ENCODE results near the gene SLC34A3. TPM values are rescaled to one million over a fixed set of nuclear protein-coding genes. Genes with fewer than 3 reads are reported as not detected.

Gene SLC34A3
- total RNA-seq, 1 experiment from 2014 or later = not detected

DNA sequence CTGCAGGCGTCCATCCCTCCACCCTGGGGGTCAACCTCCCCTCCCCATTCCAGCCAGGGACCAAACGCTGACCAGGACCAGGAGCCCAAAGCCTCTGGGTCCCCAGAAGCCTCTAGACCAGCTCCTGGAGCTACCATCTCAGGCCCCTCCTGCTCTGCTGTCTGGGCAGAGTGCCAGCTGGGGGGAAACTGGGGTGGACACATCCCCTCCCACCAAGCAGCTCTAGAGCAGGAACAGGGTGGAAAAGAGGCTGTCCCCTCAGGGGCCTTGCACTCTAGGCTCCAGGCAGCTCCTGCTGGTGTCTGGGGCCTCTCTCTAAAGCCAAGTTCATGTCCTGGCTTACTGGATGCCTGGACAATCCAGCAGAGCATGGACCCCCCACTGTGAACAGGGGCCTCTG, 37.8 kb upstream of the SLC34A3 start:
- Histone ChIP-seq H4K20me1 (ENCODE audit: insufficient read depth, low read depth, low read length) (peaks cover 20% of the 10 kb centered on the region; the same call in 1 of the 2 replicates), H3K4me1 (ENCODE audit: low read length) (peaks cover 25% of the 10 kb centered on the region), H3K27me3 (ENCODE audit: low read length) (no peaks in the 10 kb centered on the region), H3K9ac (ENCODE audit: low read length) (no peak overlapping the region), H3K4me2 (ENCODE audit: low read depth, low read length, poor library complexity, severe bottlenecking) (no peak overlapping the region), H3K9me2 (replicated peaks; ENCODE audit: insufficient read depth, low read length) (no peaks in the 10 kb centered on the region), H3K9me3 (ENCODE audit: low read length) (no peaks in the 10 kb centered on the region), H2AFZ (ENCODE audit: low read length) (no peak overlapping the region), H3K79me2 (ENCODE audit: low read length) (peaks cover 45% of the 10 kb centered on the region), H3K27ac (ENCODE audit: low read length) (no peak overlapping the region), H3K4me3 (ENCODE audit: low read length) (no peak overlapping the region), H3K36me3 (ENCODE audit: insufficient read depth, low read length) (no peaks in the 10 kb centered on the region)
- no peak for DNase-seq

DNA sequence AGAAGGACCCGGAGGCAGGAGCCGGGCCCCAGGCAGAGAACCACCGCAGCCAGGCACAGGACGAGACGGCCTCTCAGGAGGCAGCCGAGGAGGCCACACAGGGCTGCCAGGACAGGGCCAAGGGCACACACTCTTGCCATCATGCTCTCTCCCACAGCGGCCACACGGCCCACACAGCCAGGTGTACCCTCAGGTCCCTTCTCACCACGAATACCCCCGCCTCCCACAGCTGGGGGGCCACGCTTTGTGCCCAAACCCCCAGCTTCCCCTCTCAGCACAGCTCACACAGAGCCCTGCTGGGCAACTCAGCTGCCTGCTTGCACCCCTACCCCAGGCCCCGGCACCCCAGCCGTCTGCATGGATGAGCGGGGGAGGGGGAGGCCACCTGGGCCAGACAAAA, 36.9 kb upstream of the SLC34A3 start:
- no peaks in the 10 kb centered on the region for H3K9me2 ChIP-seq (replicated peaks; ENCODE audit: insufficient read depth, low read length)
- H3K36me3 ChIP-seq (ENCODE audit: insufficient read depth, low read length) = no peaks in the 10 kb centered on the region
- H3K27me3 ChIP-seq (ENCODE audit: low read length) = no peaks in the 10 kb centered on the region
- DNase-seq = no peak
- peaks cover 34% of the 10 kb centered on the region for H3K4me1 ChIP-seq (ENCODE audit: low read length)
- H3K9me3 ChIP-seq (ENCODE audit: low read length) = no peaks in the 10 kb centered on the region
- H3K9ac ChIP-seq (ENCODE audit: low read length) = no peak overlapping the region
- H3K27ac ChIP-seq (ENCODE audit: low read length) = no peak overlapping the region
- H3K4me3 ChIP-seq (ENCODE audit: low read length) = no peak overlapping the region
- no peak overlapping the region for H2AFZ ChIP-seq (ENCODE audit: low read length)
- H4K20me1 ChIP-seq (ENCODE audit: insufficient read depth, low read depth, low read length) = peaks cover 19% of the 10 kb centered on the region; the same call in 1 of the 2 replicates
- peaks cover 50% of the 10 kb centered on the region for H3K79me2 ChIP-seq (ENCODE audit: low read length)
- H3K4me2 ChIP-seq (ENCODE audit: low read depth, low read length, poor library complexity, severe bottlenecking) = no peak overlapping the region

DNA sequence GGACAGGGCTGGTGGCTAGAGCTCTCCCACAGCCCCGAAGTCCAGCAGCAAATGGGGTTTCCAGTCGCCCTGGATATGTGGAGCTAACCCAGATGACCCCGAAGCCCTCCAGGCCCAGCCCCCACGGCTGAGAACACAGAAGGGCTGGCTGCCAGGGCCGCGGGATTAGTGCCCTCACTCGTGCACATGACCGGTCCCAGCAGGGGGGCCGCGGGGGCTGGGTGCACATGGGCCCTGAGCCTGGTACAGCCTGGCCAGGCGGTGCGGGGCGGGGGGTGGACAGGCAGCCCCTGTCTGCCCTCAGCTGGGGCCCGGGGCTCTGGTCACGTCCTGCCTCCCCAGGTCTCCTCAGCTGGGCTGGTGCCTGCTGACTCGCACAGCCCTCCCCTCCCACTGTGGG, 36.3 kb upstream of the SLC34A3 start:
- Histone ChIP-seq H3K4me2 (ENCODE audit: low read depth, low read length, poor library complexity, severe bottlenecking) (no peak overlapping the region), H4K20me1 (ENCODE audit: insufficient read depth, low read depth, low read length) (peaks cover 16% of the 10 kb centered on the region; the same call in 1 of the 2 replicates), H3K9ac (ENCODE audit: low read length) (no peak overlapping the region)

DNA sequence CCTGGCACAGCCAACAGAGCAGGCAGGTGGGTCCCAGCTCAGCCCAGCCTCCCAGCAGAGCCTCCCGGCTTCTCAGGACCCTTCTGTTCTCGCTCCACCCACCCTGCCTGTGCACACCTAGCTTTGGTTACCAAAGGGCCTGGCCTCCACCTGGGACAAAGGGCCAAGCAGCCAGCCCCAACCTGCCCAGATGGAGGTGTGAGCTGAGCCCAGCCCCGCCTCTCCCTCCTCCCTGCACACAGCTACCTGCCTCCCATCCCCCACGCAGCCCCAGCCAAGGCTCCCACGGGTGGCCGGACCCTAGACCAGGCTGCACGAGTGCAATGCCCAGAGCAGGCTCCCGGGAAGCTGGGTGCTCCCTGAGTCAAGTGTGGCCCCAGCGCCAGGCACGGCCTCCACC, 35.8 kb upstream of the SLC34A3 start:
- peaks cover 39% of the 10 kb centered on the region for H3K4me1 ChIP-seq (ENCODE audit: low read length)
- H3K9me2 ChIP-seq (replicated peaks; ENCODE audit: insufficient read depth, low read length) = no peaks in the 10 kb centered on the region
- H3K79me2 ChIP-seq (ENCODE audit: low read length) = peaks cover 56% of the 10 kb centered on the region
- H2AFZ ChIP-seq (ENCODE audit: low read length) = no peak overlapping the region
- H4K20me1 ChIP-seq (ENCODE audit: insufficient read depth, low read depth, low read length) = peaks cover 11% of the 10 kb centered on the region; the same call in 1 of the 2 replicates
- no peak overlapping the region for H3K4me2 ChIP-seq (ENCODE audit: low read depth, low read length, poor library complexity, severe bottlenecking)
- no peaks in the 10 kb centered on the region for H3K9me3 ChIP-seq (ENCODE audit: low read length)
- H3K36me3 ChIP-seq (ENCODE audit: insufficient read depth, low read length) = no peaks in the 10 kb centered on the region
- no peak for DNase-seq
- H3K9ac ChIP-seq (ENCODE audit: low read length) = no peak overlapping the region
- H3K4me3 ChIP-seq (ENCODE audit: low read length) = no peak overlapping the region
- no peaks in the 10 kb centered on the region for H3K27me3 ChIP-seq (ENCODE audit: low read length)
- H3K27ac ChIP-seq (ENCODE audit: low read length) = no peak overlapping the region

More for the DNA sequence above, 36.3 kb upstream of the SLC34A3 start:
- peaks cover 56% of the 10 kb centered on the region for H3K79me2 ChIP-seq (ENCODE audit: low read length)
- H3K36me3 ChIP-seq (ENCODE audit: insufficient read depth, low read length) = no peaks in the 10 kb centered on the region
- H3K9me2 ChIP-seq (replicated peaks; ENCODE audit: insufficient read depth, low read length) = no peaks in the 10 kb centered on the region
- H3K27me3 ChIP-seq (ENCODE audit: low read length) = no peaks in the 10 kb centered on the region
- no peaks in the 10 kb centered on the region for H3K9me3 ChIP-seq (ENCODE audit: low read length)
- H3K4me3 ChIP-seq (ENCODE audit: low read length) = no peak overlapping the region
- peaks cover 39% of the 10 kb centered on the region for H3K4me1 ChIP-seq (ENCODE audit: low read length)
- H3K27ac ChIP-seq (ENCODE audit: low read length) = no peak overlapping the region
- H2AFZ ChIP-seq (ENCODE audit: low read length) = no peak overlapping the region
- no peak for DNase-seq

GRCh38 chr9:137195525-137196220, 35.0 kb upstream of the SLC34A3 start:
- Histone ChIP-seq H3K9me2 (replicated peaks; ENCODE audit: insufficient read depth, low read length) (no peaks in the 10 kb centered on the region), H3K79me2 (ENCODE audit: low read length) (peaks cover 48% of the 10 kb centered on the region), H3K9me3 (ENCODE audit: low read length) (no peaks in the 10 kb centered on the region), H3K36me3 (ENCODE audit: insufficient read depth, low read length) (no peaks in the 10 kb centered on the region), H3K4me2 (ENCODE audit: low read depth, low read length, poor library complexity, severe bottlenecking) (no peak overlapping the region), H3K4me3 (ENCODE audit: low read length) (no peak overlapping the region), H2AFZ (ENCODE audit: low read length) (no peak overlapping the region), H3K9ac (ENCODE audit: low read length) (no peak overlapping the region), H3K27me3 (ENCODE audit: low read length) (no peaks in the 10 kb centered on the region), H4K20me1 (ENCODE audit: insufficient read depth, low read depth, low read length) (peaks cover 5% of the 10 kb centered on the region; the same call in 1 of the 2 replicates), H3K4me1 (ENCODE audit: low read length) (peaks cover 31% of the 10 kb centered on the region), H3K27ac (ENCODE audit: low read length) (no peak overlapping the region)
- no peak for DNase-seq

- H3K27me3 ChIP-seq (ENCODE audit: low read length) = no peaks in the 10 kb centered on the region
- H3K36me3 ChIP-seq (ENCODE audit: insufficient read depth, low read length) = no peaks in the 10 kb centered on the region
- peak overlapping the region; percentile 73 for H3K9ac ChIP-seq (ENCODE audit: low read length)
- H3K4me1 ChIP-seq (ENCODE audit: low read length) = peaks cover 48% of the 10 kb centered on the region
- H3K9me2 ChIP-seq (replicated peaks; ENCODE audit: insufficient read depth, low read length) = no peaks in the 10 kb centered on the region
- H3K4me2 ChIP-seq (ENCODE audit: low read depth, low read length, poor library complexity, severe bottlenecking) = peak overlapping the region; percentile 87
- H3K4me3 ChIP-seq (ENCODE audit: low read length) = peak overlapping the region; percentile 67; the same call in 1 of the 2 replicates
- DNase-seq = peak; percentile 39
- peaks cover 60% of the 10 kb centered on the region for H3K79me2 ChIP-seq (ENCODE audit: low read length)
- no peaks in the 10 kb centered on the region for H3K9me3 ChIP-seq (ENCODE audit: low read length)
- no peak overlapping the region for H2AFZ ChIP-seq (ENCODE audit: low read length)
- peaks cover 5% of the 10 kb centered on the region; the same call in 1 of the 2 replicates for H4K20me1 ChIP-seq (ENCODE audit: insufficient read depth, low read depth, low read length)
- H3K27ac ChIP-seq (ENCODE audit: low read length) = no peak overlapping the region
Observed at GRCh38 chr9:137198051-137198901, 32.4 kb upstream of the SLC34A3 start.

DNA sequence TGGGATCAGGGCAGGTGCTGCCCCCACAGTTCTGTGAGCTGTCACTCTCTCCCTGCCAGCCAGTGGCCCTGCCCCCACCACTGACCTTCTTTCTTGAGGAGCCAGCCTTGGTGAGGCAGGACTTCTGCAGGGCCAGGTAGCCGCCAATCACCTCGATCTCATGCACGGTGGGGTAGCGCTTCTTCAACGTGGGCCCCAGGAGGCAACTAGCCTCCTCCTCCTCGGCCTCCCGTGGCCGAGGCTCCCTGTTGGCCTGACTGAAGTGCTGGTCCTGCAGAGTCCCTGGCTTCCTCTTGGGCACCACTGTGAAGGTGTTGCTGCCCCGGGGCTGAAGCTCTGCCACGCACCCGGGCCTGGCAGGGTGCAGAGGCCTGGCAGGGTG, 31.8 kb upstream of the SLC34A3 start:
- Histone ChIP-seq H3K27me3 (ENCODE audit: low read length) (no peaks in the 10 kb centered on the region), H3K4me2 (ENCODE audit: low read depth, low read length, poor library complexity, severe bottlenecking) (peak overlapping the region; percentile 87), H3K9ac (ENCODE audit: low read length) (peak overlapping the region; percentile 73), H3K27ac (ENCODE audit: low read length) (no peak overlapping the region), H2AFZ (ENCODE audit: low read length) (no peak overlapping the region), H4K20me1 (ENCODE audit: insufficient read depth, low read depth, low read length) (peaks cover 5% of the 10 kb centered on the region; the same call in 1 of the 2 replicates), H3K36me3 (ENCODE audit: insufficient read depth, low read length) (no peaks in the 10 kb centered on the region), H3K4me3 (ENCODE audit: low read length) (peak overlapping the region; percentile 67), H3K9me3 (ENCODE audit: low read length) (no peaks in the 10 kb centered on the region), H3K4me1 (ENCODE audit: low read length) (peaks cover 54% of the 10 kb centered on the region), H3K9me2 (replicated peaks; ENCODE audit: insufficient read depth, low read length) (no peaks in the 10 kb centered on the region), H3K79me2 (ENCODE audit: low read length) (peaks cover 66% of the 10 kb centered on the region)
- DNase-seq = peak; percentile 39

Measured in Karpas-422 (cell line).